SK-N-SH treated with all-trans-retinoic acid at 6 μM for 48 hours (cell line): ENCODE data around the gene FNDC3A.

Experiments used
- ARNTL ChIP-seq: fragments of 450-650 bp; formaldehyde crosslinking; IDR thresholded peaks from 2 replicates; pipeline ENCODE4 v1.5.0; 2020; ENCODE audit warnings: low read depth, mild to moderate bottlenecking, moderate library complexity, borderline replicate concordance
- OSR1 ChIP-seq: fragments of 250-450 bp; sonication (Bioruptor Pico); IDR thresholded peaks from 2 replicates; pipeline ENCODE4 v1.8.0; 2022; ENCODE audit warnings: moderate library complexity, mild to moderate bottlenecking, inconsistent platforms
- RARB ChIP-seq: fragments of 250-450 bp; sonication (Bioruptor Pico); IDR thresholded peaks from 2 replicates; pipeline ENCODE4 v1.8.0; 2021; ENCODE audit warnings: mild to moderate bottlenecking, moderate library complexity
- ZFP3 ChIP-seq: fragments of 250-450 bp; sonication (Bioruptor Pico); IDR thresholded peaks from 2 replicates; pipeline ENCODE4 v1.5.0; 2020; ENCODE audit warnings: mild to moderate bottlenecking, moderate library complexity
- ZNF565 ChIP-seq: fragments of 450-650 bp; formaldehyde crosslinking; conservative IDR thresholded peaks from 2 replicates; pipeline ENCODE4 v1.5.0; 2020; ENCODE audit warnings: low read depth, mild to moderate bottlenecking, moderate library complexity
- ZNF70 ChIP-seq: fragments of 450-650 bp; formaldehyde crosslinking; IDR thresholded peaks from 2 replicates; pipeline ENCODE4 v1.5.0; 2020; ENCODE audit warnings: mild to moderate bottlenecking, moderate library complexity
- TF ChIP-seq, protein P1 (sequence below): fragments of 250-450 bp; sonication (Bioruptor Pico); IDR thresholded peaks from 2 replicates; pipeline ENCODE4 v1.5.1; 2020; ENCODE audit warnings: low read depth, mild to moderate bottlenecking, moderate library complexity

DNA sequence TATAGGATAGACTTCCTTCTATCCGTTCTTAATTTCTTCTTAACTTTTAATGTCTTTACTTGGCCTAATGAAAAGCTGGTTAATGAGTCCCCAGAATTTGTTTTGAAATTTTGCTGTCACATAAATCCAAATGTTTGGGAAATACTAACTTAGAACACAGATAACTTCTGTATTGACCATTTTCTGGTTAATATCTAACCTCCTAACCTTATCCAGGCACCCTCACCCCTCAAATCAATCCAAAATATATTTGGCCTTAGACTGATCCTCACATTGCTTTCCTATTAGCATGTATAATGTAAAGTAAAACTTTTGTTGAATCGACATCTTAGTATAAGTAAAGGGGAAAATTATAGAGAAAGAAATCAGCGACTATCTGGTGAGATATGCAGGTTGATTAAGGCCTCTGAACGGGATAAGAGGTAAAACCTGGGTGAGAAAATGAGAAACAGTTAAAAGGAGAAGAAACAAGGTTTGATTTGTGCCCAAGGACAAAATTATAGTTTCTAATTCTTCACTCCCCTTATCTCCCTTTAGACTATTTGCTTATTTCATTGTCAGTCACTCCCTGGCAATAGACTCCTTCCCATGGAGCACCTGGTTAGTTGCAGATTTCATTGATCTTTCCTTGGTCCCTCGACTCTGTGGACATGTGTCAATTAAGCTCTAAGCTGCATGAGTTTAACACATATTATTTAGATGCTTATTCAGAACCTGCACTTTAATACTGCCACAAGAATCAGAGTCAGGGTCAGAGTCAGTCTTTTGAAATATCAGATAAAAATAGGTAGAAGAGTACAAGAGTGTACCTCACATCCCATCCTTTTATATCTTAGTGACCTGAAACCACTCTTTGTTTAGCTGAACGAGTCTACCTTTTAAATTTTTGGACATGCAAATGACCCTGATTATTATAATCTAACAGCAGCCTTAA, 125.2 kb downstream of the FNDC3A start:
- TF ChIP-seq RARB (CRISPR knock-in tag) (no peak), ZNF70 (CRISPR knock-in tag) (no peak), ZNF565 (no peak), ZFP3 (CRISPR knock-in tag) (no peak), OSR1 (CRISPR knock-in tag) (no peak), ARNTL (CRISPR knock-in tag) (no peak)
- TF ChIP-seq, protein P1, sequence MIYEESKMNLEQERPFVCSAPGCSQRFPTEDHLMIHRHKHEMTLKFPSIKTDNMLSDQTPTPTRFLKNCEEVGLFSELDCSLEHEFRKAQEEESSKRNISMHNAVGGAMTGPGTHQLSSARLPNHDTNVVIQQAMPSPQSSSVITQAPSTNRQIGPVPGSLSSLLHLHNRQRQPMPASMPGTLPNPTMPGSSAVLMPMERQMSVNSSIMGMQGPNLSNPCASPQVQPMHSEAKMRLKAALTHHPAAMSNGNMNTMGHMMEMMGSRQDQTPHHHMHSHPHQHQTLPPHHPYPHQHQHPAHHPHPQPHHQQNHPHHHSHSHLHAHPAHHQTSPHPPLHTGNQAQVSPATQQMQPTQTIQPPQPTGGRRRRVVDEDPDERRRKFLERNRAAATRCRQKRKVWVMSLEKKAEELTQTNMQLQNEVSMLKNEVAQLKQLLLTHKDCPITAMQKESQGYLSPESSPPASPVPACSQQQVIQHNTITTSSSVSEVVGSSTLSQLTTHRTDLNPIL: no peak
